Islet precursor cell (in vitro differentiated cells): Measurements from ENCODE around the gene HIBCH.
"Not testable (repeated sequence)": the region's sequence is repeated elsewhere in the genome, so short reads cannot be mapped to it uniquely, and the experiment has no call there.

Experiments used
- DNase-seq: peaks from one replicate; pipeline ENCODE4 v3.0.0-alpha.2; 2018

The HIBCH gene, protein sequence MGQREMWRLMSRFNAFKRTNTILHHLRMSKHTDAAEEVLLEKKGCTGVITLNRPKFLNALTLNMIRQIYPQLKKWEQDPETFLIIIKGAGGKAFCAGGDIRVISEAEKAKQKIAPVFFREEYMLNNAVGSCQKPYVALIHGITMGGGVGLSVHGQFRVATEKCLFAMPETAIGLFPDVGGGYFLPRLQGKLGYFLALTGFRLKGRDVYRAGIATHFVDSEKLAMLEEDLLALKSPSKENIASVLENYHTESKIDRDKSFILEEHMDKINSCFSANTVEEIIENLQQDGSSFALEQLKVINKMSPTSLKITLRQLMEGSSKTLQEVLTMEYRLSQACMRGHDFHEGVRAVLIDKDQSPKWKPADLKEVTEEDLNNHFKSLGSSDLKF

DNA sequence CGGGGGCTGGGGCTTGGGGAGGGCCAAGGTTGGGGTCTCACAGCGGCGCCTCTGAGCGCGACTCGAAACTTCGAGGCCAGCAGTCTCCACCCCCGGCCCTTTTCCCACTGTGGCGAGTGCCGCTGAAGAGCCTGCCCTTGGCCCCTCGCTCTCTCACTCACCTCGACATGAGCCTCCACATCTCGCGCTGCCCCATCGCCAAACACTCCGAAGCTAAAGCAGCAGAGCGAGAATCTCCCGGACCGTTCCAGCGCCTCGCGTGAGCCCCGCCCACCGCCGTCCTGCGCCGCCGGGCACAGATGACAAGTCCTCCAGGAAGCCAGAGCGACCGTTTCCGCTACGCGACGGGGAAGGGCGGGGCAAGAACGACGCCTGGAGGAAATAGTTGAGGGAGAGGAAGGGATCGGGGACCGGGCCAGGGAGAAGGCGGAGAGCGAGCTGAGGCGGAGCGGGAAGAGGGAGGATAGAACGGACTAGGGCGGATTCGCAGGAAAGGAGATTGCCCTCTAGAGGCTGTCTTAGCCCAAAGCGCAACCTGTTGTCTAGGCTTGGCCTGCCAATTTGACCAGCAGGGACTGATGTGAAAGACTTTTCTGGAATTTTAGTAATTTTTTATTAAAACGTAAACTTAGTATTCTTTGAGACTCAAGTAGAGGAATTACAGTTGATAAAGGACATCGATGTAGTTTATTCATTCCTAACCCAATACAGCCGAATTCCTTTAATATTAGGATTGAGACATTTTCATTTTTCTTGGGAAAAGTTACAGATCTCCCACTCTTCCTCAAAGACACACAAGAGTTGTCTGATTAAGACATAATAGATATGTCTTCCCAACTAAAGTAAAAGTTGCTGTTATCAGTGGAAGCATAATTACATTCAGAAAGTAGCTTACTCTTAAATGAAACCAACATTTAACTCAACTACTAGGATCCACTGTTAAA is at the start of gene HIBCH:
TSS of gene HIBCH (minus strand) at position 272 of the 944 bp plus-strand sequence. CDS start at position 196, 76 bp downstream.
- peak; percentile 100 for DNase-seq

DNA sequence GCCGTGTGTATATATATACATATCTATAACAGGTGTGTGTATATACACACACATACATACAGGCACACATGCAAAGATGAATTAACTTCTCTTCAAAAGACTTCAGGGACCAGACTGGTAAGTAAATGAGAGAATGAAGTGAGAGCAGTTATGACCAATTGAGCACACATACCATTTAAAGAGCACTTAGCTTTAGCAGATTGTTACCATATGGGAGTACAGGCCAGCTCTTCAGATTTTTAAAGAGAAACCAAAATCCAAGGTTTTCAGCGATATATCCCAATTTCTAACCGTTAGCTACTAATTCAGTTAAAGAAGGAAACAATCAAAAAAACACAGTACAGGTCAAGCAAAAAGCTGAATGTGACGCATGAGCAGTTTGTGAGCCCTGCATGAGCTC is 47.5 kb upstream of the HIBCH start:
- DNase-seq = no peak

DNA sequence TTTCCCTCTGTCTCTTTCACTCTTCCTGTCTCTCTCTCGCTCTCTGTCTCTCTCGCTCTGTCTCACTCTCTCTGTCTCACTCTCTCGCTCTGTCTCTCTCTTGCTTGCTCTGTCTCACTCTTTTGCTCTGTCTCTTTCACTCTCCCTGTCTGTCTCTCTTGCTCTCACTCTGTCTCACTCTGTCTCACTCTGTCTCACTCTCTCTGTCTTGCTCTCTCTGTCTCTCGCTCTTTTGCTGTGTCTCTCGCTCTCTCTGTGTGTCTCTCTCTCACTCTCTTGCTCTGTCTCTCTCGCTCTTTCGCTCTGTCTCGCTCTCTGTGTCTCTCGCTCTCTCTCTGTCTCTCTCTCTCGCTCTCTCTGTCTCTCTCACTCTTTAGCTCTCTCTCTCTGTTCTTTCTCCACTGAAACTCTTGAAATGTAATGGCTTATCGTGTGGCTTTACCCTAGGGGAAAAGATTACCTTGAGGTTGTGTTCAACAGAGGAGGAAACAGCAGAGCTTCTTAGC is 46.7 kb upstream of the HIBCH start:
- DNase-seq = no peak

DNA sequence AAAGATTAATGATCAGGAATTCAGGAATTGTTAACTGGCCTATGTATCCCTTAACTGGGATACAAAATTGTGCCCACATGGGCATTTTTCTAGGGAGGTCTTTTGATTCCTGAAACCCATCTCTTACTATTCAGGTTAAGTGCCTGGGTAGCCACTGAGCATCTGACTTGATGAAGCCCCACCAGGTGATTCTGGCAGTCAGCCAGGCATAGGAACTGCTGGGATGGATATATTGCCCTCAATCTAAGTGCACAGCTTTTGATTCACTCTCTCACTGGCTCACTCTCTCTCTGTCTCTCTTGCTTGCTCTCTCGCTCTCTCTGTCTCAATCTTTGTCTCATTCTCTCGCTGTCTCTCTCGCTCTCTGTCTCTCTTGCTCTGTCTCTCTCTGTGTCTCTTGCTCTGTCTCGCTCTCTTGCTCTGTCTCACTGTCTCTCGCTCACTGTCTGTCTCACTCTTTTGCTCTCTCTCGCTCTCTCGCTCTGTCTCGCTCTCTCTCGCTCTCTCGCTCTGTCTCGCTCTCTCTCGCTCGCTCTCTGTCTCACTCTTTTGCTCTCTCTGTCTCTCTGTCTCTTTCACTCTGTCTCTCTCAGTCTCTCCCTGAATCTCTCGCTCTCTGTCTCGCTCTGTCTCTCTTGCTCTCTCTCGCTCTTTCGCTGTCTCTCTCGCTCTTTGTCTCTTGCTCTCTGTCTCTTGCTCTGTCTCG is 46.0 kb upstream of the HIBCH start:
- no peak for DNase-seq

DNA sequence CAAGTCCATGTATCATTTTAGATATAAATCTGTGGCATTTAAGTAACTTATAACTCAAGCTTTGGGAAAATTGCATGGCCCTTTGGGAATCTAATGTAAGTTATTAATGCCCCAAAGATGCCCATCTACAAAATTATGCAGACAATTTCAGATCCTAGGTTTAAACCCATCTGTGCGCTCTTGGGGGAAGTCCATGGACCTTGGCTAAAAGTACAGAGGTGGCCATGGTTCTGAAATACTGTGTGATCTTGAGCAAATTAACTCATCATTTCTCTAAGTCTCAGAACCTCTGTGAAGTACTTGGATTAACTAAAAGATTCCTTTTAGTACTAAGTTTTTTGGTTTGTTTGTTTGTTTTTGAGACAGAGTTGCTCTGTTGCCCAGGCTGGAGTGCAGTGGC is 43.3 kb upstream of the HIBCH start:
- no peak for DNase-seq

DNA sequence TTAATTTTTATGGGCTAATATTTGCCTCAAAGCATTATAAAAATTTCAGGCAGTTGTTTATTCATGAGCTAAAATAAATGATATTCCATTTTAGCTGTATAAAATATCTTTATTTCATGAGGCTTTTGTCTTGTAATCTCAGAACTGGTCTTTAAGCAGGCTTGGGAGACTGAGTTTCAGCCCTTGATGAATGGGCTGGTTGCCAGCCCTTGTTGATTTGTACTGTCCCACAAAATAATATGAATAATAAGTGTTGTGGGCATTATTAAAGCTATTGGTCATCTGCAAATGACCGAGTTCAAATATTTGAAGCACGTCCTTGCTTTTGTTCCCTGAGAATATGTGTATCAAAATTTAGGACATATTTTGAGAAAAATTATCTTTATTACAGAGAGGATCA is 41.9 kb upstream of the HIBCH start:
- DNase-seq = no peak

DNA sequence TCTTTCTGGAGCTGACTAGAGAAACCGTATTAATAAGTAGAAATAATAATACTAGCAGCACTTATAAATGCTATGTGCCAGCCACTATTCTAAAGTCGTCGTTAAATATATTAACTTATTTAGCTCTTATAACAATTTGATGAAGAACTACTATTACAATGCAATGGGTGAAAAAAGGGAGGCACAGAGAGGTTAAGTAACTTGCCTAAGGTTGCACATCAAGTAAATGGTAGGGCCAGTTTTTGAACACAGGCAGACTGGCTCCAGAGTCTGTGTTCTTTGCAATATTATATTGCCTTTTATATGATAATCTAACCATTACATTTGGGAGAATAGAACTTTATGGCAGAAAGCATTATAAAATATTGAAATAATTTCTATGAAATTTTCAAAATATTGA is 41.3 kb upstream of the HIBCH start:
- DNase-seq = no peak

DNA sequence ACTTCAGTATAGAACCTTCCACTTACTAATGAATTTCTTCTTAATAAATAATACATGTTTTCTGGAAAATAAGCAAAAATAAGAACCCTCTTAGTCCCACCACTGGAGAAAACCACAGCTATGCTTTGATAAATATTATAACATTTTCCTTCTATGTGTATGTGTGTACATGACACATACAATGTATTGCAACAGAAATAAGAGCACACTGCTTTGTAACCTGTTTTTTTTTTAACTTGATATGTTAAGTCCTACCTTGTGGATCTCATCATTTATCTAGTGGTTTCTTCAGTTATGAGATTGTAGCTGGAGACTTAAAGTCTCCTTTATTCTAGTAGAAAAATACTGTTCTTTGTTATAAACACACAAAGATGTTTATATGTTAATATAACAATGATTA is 40.9 kb upstream of the HIBCH start:
- no peak for DNase-seq

DNA sequence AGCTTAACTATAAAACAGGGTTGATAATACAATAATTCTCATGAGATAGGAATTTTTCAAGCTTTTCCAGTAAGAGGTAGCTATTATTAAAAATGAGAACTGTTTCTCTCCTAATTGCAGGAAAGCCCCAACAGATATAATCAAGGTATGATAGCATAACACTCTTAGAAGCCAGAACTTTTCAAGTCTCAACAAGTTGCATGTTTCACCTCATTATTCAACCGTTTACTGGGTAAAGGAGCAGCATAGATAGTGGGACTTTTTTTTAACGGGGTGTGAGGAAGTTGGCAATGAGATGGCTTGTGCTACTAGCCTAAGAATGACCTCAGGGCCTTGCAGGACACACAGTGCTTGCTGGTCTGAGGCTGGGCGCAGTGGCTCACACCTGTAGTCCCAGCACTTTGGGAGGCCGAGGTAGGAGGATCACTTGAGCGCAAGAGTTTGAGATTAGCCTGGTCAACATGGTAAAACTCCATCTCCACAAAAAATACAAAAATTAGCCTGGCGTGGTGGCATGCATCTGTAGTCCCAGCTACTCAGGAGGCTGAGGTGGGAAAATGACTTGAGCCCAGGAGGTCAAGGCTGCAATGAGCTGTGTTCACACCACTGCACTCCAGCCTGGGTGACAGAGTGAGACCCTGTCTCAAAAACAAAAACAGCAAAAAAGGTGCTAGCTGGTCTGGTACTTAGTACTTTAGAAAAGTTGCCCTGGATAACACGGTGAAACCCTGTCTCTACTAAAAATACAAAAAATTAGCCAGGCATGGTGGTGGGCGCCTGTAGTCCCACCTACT is 39.2 kb upstream of the HIBCH start:
- not testable (repeated sequence) for DNase-seq

DNA sequence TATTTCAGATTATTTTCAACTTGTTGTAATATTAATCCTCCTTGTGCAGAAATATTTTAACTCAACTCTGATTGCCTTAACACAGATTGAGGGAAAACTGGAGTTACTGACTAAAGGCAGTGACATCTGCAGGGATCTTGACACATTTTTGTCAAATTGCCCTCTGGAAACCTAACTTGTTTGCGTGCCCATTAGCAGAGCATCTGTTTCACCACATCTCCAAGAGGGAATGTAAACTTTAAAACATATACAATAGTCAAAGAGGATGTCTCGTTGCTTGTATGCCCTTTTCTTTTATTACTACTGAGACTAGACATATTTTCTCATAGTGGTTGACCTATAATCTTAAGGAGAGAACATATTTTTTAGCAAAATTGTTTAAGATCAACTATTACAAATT is 38.0 kb upstream of the HIBCH start:
- DNase-seq = no peak

DNA sequence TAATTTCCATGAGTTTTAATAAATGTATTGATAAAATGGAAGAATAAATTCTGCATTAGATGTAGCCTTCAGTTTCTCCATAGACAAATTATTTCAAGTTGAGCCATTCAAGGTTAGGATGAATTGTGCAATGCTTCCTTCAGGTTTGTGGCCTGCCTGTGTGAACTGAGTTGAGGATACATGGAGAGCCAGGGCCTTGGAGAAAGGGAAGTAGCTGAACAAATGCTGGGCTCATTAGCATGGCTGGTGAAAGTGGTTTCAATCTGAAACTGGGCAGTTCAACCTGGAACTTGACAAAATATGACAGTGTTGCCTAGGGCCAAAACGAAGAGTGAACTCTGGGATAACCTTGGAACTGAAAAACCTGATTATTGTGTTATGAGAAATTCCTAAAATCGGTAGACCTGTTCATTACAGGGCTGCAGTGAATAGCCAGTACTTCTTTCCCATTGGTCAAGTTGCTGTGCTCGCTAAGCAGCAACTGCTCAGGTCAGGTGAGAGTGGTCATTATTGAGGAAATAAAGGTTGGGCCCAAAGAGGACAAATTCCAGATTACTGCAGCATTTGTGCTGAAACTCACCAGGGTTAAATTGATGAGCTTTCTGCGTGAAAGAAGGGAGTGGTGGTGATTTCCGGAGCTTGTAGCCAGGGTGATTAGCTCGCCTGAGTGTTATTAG is 36.5 kb upstream of the HIBCH start:
- no peak for DNase-seq

DNA sequence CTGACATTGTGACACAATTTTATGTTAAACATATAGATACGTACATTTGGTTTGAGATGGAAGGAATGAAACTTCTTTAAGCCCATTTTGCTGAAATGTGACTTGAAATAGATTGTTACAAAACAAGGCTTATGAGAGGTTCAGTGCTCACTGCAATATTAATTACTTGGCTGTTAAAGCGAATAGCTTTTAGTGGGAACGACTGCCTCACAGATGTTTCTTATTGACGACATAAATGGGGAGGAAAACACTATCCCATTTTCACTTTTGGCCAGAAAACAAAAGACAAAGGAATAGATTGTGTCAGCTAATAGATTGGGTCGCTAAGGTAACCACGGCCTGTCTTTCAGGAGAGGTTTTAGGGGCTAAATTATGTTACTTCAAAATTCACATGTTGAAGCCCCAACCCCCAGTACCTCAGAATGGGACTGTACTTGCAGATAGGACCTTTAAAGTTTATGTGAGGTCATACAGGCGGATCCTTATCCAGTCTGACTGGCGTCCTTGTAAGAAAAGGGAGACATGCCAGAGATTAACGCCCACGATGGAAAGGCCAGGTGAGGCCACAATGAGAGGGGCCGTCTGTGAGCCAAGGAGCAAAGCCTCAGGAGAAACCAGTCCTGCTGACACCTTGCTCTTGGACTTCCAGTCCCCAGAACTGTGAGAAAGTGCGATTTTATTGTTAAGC is 34.5 kb upstream of the HIBCH start:
- DNase-seq = no peak

DNA sequence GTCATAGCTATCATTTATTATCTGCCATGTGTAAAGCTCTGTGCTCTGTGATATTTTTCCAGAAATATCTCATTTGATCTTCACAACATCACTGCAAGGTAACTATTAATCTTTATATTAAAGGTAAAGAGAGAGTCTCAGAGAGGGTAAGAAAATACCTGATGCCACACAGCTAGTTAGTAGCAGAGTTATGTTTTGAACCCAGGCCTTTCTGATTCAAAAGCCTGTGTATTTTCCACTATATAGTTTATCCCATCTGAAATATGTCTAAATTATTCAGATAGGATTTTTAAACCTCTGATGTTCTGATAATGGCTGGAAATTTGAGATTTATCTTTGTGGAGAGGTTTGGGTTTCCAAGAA is 33.9 kb upstream of the HIBCH start:
- DNase-seq = no peak

DNA sequence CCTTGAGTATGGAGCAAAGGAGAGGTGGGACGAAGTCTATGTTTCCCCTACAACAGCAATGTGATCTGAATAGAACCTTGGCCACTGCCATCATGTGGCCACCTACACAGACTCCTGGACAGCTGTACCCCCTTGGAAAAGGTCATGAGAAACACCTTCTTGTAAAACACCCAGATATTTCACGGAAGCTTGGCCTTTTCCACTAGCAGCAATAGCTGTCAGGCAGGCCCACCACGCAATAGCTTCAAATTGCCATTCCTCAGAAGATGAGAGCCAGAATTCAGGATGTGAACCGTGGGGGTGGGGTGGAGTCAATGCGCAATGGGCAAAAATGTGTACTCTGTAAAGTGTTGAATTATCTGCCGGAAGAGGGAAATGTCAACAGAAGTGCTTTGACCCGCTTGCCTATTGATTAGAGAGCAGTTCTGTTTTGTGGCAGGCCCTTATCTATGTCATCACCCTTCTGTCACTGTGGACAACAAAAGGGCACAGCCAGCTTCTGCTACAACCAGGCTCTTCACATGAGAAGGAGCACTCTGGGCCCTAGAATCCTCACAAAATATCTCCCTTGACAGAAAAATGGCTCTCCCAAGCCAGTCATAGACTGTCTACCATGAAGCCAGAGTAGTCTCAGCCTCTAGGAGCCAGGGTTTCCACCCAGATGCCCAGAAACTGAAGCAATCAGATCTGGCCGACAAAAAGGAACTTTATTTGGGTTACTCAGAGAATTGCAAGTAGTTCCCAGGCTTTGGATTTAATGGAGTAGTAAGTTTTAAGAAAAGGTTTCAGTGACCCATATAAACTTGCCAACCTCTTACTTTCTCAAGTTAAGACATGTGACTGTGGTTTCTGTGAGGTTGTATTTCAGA is 33.3 kb upstream of the HIBCH start:
- DNase-seq = no peak

DNA sequence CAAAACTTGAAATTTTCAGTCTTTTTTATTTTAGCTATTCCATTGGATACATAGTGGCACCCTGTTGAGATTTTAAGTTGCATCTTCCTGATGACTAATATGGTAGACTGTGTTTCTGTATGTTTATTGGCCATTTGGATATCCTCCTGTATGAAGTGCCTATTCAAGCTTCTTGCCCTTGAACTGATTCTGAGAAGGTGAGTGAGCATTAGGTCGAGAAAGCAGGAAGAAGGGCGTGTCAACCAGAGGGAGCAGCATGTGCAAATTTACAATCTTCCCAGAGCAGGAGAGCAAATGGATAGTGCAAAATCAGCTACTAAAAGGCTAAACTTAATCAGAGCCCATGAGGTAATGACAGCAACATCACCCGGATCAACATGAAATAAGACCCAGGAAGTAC is 32.3 kb upstream of the HIBCH start:
- no peak for DNase-seq

DNA sequence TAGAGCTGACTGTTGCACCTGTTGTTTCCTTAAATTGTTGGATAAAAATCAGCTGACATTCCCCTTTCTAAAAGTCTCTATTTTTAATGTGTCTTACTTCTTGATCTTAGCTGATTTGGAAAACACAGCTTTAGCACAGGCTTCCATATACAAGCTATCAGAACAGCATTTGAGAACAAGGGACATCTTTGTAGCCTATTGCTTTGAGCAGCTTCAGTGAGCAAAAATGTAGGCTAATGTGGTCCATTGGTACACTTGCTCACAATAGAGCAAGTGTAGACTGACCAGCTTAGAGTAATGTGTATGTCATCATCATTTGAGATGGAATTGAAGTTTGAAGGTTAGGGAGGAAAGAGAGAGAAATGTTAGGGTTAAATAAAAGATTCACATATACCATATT is 30.7 kb upstream of the HIBCH start:
- DNase-seq = no peak

DNA sequence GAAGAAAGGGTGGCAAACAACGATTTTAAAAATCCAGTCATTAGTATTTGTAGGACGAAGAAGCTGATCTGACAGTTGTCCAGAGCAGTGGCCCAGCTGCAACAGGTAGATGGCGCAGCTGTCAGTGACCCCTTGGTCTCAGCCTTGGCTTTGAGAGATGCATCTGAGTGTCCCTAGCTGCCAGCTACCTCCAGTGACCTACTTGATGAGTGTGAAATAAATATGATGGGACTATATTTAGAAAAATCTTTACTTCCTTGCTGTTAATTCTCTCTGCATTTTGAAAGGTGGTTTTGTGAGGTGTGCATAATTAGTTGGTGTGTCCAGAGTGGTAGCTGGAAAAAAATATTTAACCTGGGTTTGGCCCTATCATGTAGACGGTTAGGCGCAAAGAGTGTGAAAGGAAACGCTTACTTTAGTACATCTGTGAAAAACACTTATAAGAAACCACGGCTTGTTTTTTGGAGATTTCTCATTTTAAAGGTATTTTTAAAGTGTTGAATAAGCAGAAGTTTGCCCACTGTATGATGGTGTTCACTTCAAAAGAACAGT is 24.7 kb upstream of the HIBCH start:
- peak; percentile 77 for DNase-seq

DNA sequence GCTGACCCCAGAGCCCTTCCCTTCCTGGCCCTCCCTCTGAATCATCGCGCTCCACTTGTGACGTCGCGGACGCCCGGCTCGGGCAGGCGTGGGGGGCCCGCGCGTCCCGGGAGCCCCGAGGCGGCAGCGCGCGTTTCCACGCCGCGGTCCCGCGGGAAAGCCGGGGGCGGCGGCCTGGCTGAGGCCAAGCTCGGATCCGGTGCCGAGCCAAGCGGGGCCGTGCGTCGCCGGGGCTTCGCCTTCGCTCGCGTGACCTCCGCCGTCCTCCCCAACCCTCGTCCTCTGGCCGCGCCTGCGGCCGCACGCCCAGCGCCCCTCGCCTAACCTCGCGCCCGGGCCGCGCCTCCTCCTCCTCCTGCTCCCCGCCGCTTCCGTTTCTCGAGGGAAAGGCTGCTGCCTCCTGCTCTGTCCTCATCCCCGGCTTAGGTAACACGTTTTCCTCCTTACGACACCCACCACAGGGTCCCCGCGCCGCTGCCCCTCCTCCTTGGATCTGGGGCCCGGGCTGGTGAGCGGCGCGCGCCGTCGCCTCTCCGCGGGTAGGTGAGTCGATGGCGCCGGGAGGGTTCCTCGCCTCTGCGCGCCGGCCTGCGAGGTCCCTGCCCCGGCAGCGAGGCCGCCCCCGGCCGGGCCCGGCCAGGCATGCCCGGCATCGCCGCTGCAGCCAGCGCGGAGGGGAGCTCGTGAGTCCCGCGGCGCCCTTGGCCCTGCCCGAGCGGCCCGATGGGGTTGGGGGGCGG is 24.1 kb upstream of the HIBCH start, which contains the start of gene INPP1:
TSS of gene INPP1 (plus strand) at position 54 of the 740 bp plus-strand sequence. CDS start 16,514 bp downstream, outside the sequence.
- peak; percentile 80 for DNase-seq

DNA sequence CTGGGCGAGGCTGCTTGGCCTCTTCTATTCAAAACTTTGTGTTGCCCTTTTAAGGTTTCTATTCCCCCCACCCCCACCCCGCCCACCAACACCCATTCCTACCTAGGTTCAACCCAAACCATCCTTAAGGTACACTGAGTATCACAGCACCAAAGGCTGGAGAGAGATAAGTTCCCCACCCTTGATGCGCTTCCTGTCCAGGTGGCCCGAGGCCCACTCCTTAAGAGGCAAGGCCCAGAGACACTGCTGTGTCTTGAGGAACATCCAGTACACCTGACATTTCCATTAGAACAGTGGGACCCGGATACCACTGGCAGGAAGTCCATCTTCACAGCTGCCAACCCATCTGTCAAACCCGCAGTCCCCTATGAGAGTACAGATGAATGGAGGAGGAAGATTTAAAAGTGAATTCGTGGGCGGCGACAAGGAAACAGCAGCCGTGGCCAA is 23.5 kb upstream of the HIBCH start:
- no peak for DNase-seq
